Fibroblast of lung (primary cell): ENCODE results near the gene IL19.

Experiments
- EZH2 ChIP-seq: IDR thresholded peaks from 2 replicates; pipeline ENCODE4 v1.5.1; 2012; ENCODE audit warnings: low read length, control low read depth, mild to moderate bottlenecking; ENCODE audit errors: missing control alignments
- TF ChIP-seq, protein P1 (sequence below), 2 donors: IDR thresholded peaks in 1 of 2; conservative IDR thresholded peaks in 1 of 2; 1 replicate in 1 of 2; 2 replicates in 1 of 2; pipeline ENCODE4 v1.5.1; 2011 to 2012; ENCODE audit warnings: low read length in 2 of 2, control low read depth in 1 of 2, inconsistent platforms in 1 of 2, low read depth in 1 of 2, mild to moderate bottlenecking in 1 of 2

- TF ChIP-seq, protein P1, sequence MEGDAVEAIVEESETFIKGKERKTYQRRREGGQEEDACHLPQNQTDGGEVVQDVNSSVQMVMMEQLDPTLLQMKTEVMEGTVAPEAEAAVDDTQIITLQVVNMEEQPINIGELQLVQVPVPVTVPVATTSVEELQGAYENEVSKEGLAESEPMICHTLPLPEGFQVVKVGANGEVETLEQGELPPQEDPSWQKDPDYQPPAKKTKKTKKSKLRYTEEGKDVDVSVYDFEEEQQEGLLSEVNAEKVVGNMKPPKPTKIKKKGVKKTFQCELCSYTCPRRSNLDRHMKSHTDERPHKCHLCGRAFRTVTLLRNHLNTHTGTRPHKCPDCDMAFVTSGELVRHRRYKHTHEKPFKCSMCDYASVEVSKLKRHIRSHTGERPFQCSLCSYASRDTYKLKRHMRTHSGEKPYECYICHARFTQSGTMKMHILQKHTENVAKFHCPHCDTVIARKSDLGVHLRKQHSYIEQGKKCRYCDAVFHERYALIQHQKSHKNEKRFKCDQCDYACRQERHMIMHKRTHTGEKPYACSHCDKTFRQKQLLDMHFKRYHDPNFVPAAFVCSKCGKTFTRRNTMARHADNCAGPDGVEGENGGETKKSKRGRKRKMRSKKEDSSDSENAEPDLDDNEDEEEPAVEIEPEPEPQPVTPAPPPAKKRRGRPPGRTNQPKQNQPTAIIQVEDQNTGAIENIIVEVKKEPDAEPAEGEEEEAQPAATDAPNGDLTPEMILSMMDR (conservative IDR thresholded peaks at IDR 0.05 in 1 of 2, IDR thresholded peaks at IDR 0.05 in 1 of 2; ENCODE audit: low read depth in 1 of 2, low read length in 2 of 2), result no peak
- TF ChIP-seq EZH2, result no peak
Observed at GRCh38 chr1:206866062-206866461, 95.5 kb downstream of the IL19 start.
